Calu3 (cell line): Measurements from ENCODE around the gene GPD1L. TPM values are rescaled to one million over a fixed set of nuclear protein-coding genes. Genes with fewer than 3 reads are reported as not detected.

Experiments used
- BruUV-seq: library from RNA; stranded (reverse); fragments of 400-500 nt; replicated peaks from 2 replicates; lab custom pipeline; 2021; lab: Mats Ljungman, UMichigan
- CTCF ChIA-PET: fragments of 300-600 bp; sonication (Branson Sonifier 250); formaldehyde crosslinking; loops from one replicate; lab custom pipeline; 2022; ENCODE audit warnings: antibody characterized with exemption; lab: Charles Lee
- DNase-seq: peaks from one replicate; pipeline ENCODE4 v3.0.0; 2022
- H3K27ac Mint-ChIP-seq: one replicate; pipeline ENCODE4 v1.8.0; 2022; ENCODE audit warnings: mixed read lengths; ENCODE audit not compliant: unreplicated experiment
- H3K27me3 Mint-ChIP-seq: one replicate; pipeline ENCODE4 v1.8.0; 2022; ENCODE audit warnings: mixed read lengths; ENCODE audit not compliant: unreplicated experiment
- H3K36me3 Mint-ChIP-seq: one replicate; pipeline ENCODE4 v1.8.0; 2022; ENCODE audit warnings: mild to moderate bottlenecking, moderate library complexity, mixed read lengths; ENCODE audit not compliant: insufficient read depth, unreplicated experiment
- H3K4me1 Mint-ChIP-seq: one replicate; pipeline ENCODE4 v1.8.0; 2022; ENCODE audit warnings: mild to moderate bottlenecking, low read depth, mixed read lengths; ENCODE audit not compliant: unreplicated experiment
- H3K4me3 Mint-ChIP-seq: one replicate; pipeline ENCODE4 v1.8.0; 2022; ENCODE audit warnings: mild to moderate bottlenecking, low read depth, moderate library complexity, mixed read lengths; ENCODE audit not compliant: unreplicated experiment
- H3K9me3 Mint-ChIP-seq: one replicate; pipeline ENCODE4 v1.8.0; 2022; ENCODE audit warnings: low read depth, mixed read lengths; ENCODE audit not compliant: unreplicated experiment
- CTCF ChIP-seq: fragments of 200-600 bp; IDR thresholded peaks from one replicate; pipeline ENCODE4 v1.8.0; 2022; ENCODE audit warnings: antibody characterized with exemption; ENCODE audit not compliant: unreplicated experiment
- intact Hi-C: fragments of 100-400 bp; cut with micrococcal nuclease; formaldehyde crosslinking; loops from one replicate; pipeline ENCODE4 v1.10.0; 2022; ENCODE audit not compliant: unreplicated experiment
- total RNA-seq: library from RNA; stranded (reverse); gene quantifications from 2 replicates; pipeline ENCODE4 v1.2.3, GENCODE V29; 2022

Gene GPD1L
- total RNA-seq, 1 experiment from 2014 or later = 13.4 TPM

GRCh38 chr3:32194653-32195052 is 88.2 kb downstream of the GPD1L start:
- no peak for TF ChIP-seq CTCF
- H3K27ac Mint-ChIP-seq = no peak overlapping the region
- no peak for DNase-seq

GRCh38 chr3:32195995-32196540 is 89.6 kb downstream of the GPD1L start:
- no peaks in the 10 kb centered on the region for H3K4me1 Mint-ChIP-seq
- CTCF ChIA-PET = no interaction called here
- BruUV-seq = no TSS peak
- no peak for DNase-seq
- no peak overlapping the region for H3K27ac Mint-ChIP-seq
- intact Hi-C loops = no loop called here
- H3K4me3 Mint-ChIP-seq = no peak overlapping the region
- no peaks in the 10 kb centered on the region for H3K36me3 Mint-ChIP-seq
- peaks cover 30% of the 10 kb centered on the region for H3K27me3 Mint-ChIP-seq
- no peaks in the 10 kb centered on the region for H3K9me3 Mint-ChIP-seq
- TF ChIP-seq CTCF = no peak

More at GRCh38 chr3:32194653-32195052, 88.2 kb downstream of the GPD1L start:
- intact Hi-C loops = no loop called here
- Mint-ChIP-seq H3K9me3 (no peaks in the 10 kb centered on the region), H3K36me3 (no peaks in the 10 kb centered on the region), H3K4me1 (no peaks in the 10 kb centered on the region), H3K27me3 (peaks cover 16% of the 10 kb centered on the region), H3K4me3 (no peak overlapping the region)
- CTCF ChIA-PET = no interaction called here
- no TSS peak for BruUV-seq

GRCh38 chr3:32197991-32198390 is 91.6 kb downstream of the GPD1L start:
- Mint-ChIP-seq H3K4me3 (no peak overlapping the region), H3K36me3 (no peaks in the 10 kb centered on the region), H3K27me3 (peaks cover 38% of the 10 kb centered on the region), H3K4me1 (no peaks in the 10 kb centered on the region), H3K27ac (no peak overlapping the region), H3K9me3 (no peaks in the 10 kb centered on the region)
- DNase-seq = no peak
- CTCF ChIA-PET = no interaction called here
- BruUV-seq = no TSS peak
- intact Hi-C loops = no loop called here
- TF ChIP-seq CTCF = no peak

GRCh38 chr3:32198714-32199113 is 92.3 kb downstream of the GPD1L start:
- no peak for DNase-seq
- no peak for TF ChIP-seq CTCF
- intact Hi-C loops = no loop called here
- Mint-ChIP-seq H3K4me3 (no peak overlapping the region), H3K9me3 (no peaks in the 10 kb centered on the region), H3K4me1 (no peaks in the 10 kb centered on the region), H3K36me3 (no peaks in the 10 kb centered on the region), H3K27me3 (peaks cover 39% of the 10 kb centered on the region), H3K27ac (no peak overlapping the region)
- CTCF ChIA-PET = no interaction called here
- BruUV-seq = no TSS peak
